GM12878 (cell line): ENCODE data around the gene RAB3IL1. TPM values are rescaled to one million over a fixed set of nuclear protein-coding genes. Genes with fewer than 3 reads are reported as not detected.

Experiments
- ATAC-seq: fragments of 200-7000 bp; cut with Tn5 transposase; 3 replicates; pipeline ENCODE4 v1.9.1; 2020; ENCODE audit warnings: mild to moderate bottlenecking, moderate library complexity
- BruUV-seq: library from RNA; stranded (reverse); fragments of 400-500 nt; replicated peaks from 2 replicates; lab custom pipeline; 2021; lab: Mats Ljungman, UMichigan
- CTCF ChIA-PET: fragments of 300-600 bp; sonication (Branson Sonifier 250); formaldehyde crosslinking; extraction: SDS; loops from one replicate; lab custom pipeline; 2021; ENCODE audit warnings: inconsistent platforms; lab: Yijun Ruan, JAX
- POLR2A ChIA-PET: fragments of 350-600 bp; formaldehyde crosslinking; extraction: SDS; loops from one replicate; lab custom pipeline; 2021; ENCODE audit warnings: inconsistent platforms; lab: Charles Lee
- RAD21 ChIA-PET: fragments of 300-600 bp; sonication (Branson Sonifier 250); formaldehyde crosslinking; loops from one replicate; lab custom pipeline; 2023; ENCODE audit warnings: antibody characterized with exemption; ENCODE audit not compliant: unreplicated experiment; lab: Charles Lee
- SMC1A ChIA-PET: fragments of 300-600 bp; sonication (Branson Sonifier 250); formaldehyde crosslinking; loops from one replicate; lab custom pipeline; 2023; ENCODE audit not compliant: unreplicated experiment, uncharacterized antibody; lab: Charles Lee
- DNase-seq: peaks from one replicate; pipeline ENCODE4 v3.0.0-alpha.2; 2011; ENCODE audit warnings: low read depth, low spot score
- FAIRE-seq: peaks from 3 replicates; lab custom pipeline; 2011; peaks lifted over from hg19 to GRCh38; lab: Jason Lieb, UNC
- H2AFZ ChIP-seq: 2 replicates; pipeline ENCODE4 v1.6.0; 2011; ENCODE audit warnings: low read depth, low read length, control low read depth; ENCODE audit not compliant: control insufficient read depth
- H3K27ac ChIP-seq: 2 replicates; pipeline ENCODE4 v1.5.1; 2011; ENCODE audit warnings: control low read depth; ENCODE audit not compliant: control insufficient read depth, insufficient read depth
- H3K27me3 ChIP-seq, 2 experiments: replicated peaks in 1 of 2; 2 replicates each; pipeline versions ENCODE4 v1.6.0 to v1.6.1; 2011; ENCODE audit warnings: low read length in 1 of 2; ENCODE audit not compliant: control insufficient read depth in 2 of 2, insufficient read depth in 2 of 2
- H3K36me3 ChIP-seq, 2 experiments: 2 replicates each; pipeline ENCODE4 v1.5.1; 2011; ENCODE audit warnings: low read length in 1 of 2; ENCODE audit not compliant: control insufficient read depth in 2 of 2, insufficient read depth in 2 of 2
- H3K4me1 ChIP-seq: 2 replicates; pipeline ENCODE4 v1.6.1; 2011; ENCODE audit warnings: mild to moderate bottlenecking, low read length, moderate library complexity, mixed read lengths; ENCODE audit not compliant: control insufficient read depth, insufficient read depth
- H3K4me2 ChIP-seq: 2 replicates; pipeline ENCODE4 v1.6.0; 2011; ENCODE audit warnings: control low read depth; ENCODE audit not compliant: control insufficient read depth, insufficient read depth
- H3K4me3 ChIP-seq: fragments of 200-600 bp; sonication (generic); 2 replicates; pipeline ENCODE4 v1.5.1; 2016
- H3K79me2 ChIP-seq: 2 replicates; pipeline ENCODE4 v1.6.0; 2011; ENCODE audit warnings: low read length; ENCODE audit not compliant: control insufficient read depth, insufficient read depth
- H3K9ac ChIP-seq: 2 replicates; pipeline ENCODE4 v1.8.0; 2011; ENCODE audit warnings: low read length, control low read depth, mixed read lengths; ENCODE audit not compliant: control insufficient read depth, insufficient read depth
- H3K9me3 ChIP-seq: replicated peaks from 3 replicates; pipeline ENCODE4 v1.5.1; 2011; ENCODE audit warnings: mild to moderate bottlenecking, low read length; ENCODE audit not compliant: control insufficient read depth, insufficient read depth
- H4K20me1 ChIP-seq: 2 replicates; pipeline ENCODE4 v1.6.0; 2011; ENCODE audit not compliant: control insufficient read depth, insufficient read depth
- BCL3 ChIP-seq: IDR thresholded peaks from 2 replicates; pipeline ENCODE4 v1.6.1; 2011; ENCODE audit warnings: borderline replicate concordance, low read depth, mild to moderate bottlenecking, moderate library complexity, low read length; ENCODE audit not compliant: insufficient read depth, poor library complexity, severe bottlenecking
- FOXK2 ChIP-seq: fragments of 450-650 bp; IDR thresholded peaks from 2 replicates; pipeline ENCODE4 v1.6.1; 2017; ENCODE audit warnings: mild to moderate bottlenecking, moderate library complexity
- IKZF2 ChIP-seq, 2 experiments: fragments of 450-650 bp; IDR thresholded peaks; 2 replicates each; pipeline ENCODE4 v1.6.1; 2017; ENCODE audit warnings: mild to moderate bottlenecking in 2 of 2, moderate library complexity in 2 of 2
- SP1 ChIP-seq: IDR thresholded peaks from one replicate; pipeline ENCODE4 v1.6.1; 2011; ENCODE audit warnings: low read depth, low read length
- SPI1 ChIP-seq: IDR thresholded peaks from 2 replicates; pipeline ENCODE4 v1.6.1; 2011; ENCODE audit warnings: low read depth, mild to moderate bottlenecking, low read length, moderate library complexity, borderline replicate concordance; ENCODE audit not compliant: insufficient read depth
- TCF7 ChIP-seq: IDR thresholded peaks from 2 replicates; pipeline ENCODE4 v1.6.1; 2014; ENCODE audit warnings: antibody characterized with exemption, borderline replicate concordance
- ZNF207 ChIP-seq: fragments of 450-650 bp; IDR thresholded peaks from 2 replicates; pipeline ENCODE4 v1.6.1; 2014; ENCODE audit warnings: antibody characterized with exemption, mild to moderate bottlenecking, borderline replicate concordance
- WGBS: methylation state at CpG from one replicate; pipeline ENCODE4 v1.1.6; 2016; ENCODE audit warnings: low lambda C conversion rate; ENCODE audit not compliant: insufficient replicate concordance, insufficient coverage; ENCODE audit errors: missing lambda C conversion rate; 5-methylcytosine and 5-hydroxymethylcytosine counted together
- in situ Hi-C: fragments of 300-500 bp; cut with MboI; formaldehyde crosslinking; loops from 9 replicates; pipeline ENCODE4 v1.14.3; 2018; ENCODE audit warnings: mixed read lengths
- intact Hi-C: fragments of 100-400 bp; cut with micrococcal nuclease; formaldehyde crosslinking; loops from one replicate; pipeline ENCODE4 v1.14.2; 2022; ENCODE audit not compliant: unreplicated experiment
- polyA plus RNA-seq, 11 experiments: library from polyadenylated mRNA; depleted of rRNA in 4 of 11; unstranded in 6 of 11; stranded (reverse) in 5 of 11; fragments of >200 nt; fragmentation: Nextera tagmentation in 4 of 11; fragmentation: Illumina TruSeq in 1 of 11; extraction: Ambion mirVana in 4 of 11; extraction: Trizol in 1 of 11; gene quantifications; 1 replicate in 1 of 11; 2 replicates in 10 of 11; pipeline versions ENCODE4 v1.2.1 to v1.2.3, GENCODE V29; 2011 to 2016; ENCODE audit warnings: inconsistent platforms in 2 of 11, missing spikeins in 2 of 11, low read depth in 1 of 11
- total RNA-seq, 4 experiments: library from RNA; depleted of rRNA in 3 of 4; stranded (reverse); fragments of >200 nt in 3 of 4; fragmentation: Illumina TruSeq in 1 of 4; extraction: Trizol in 1 of 4; gene quantifications; 2 replicates each; pipeline versions ENCODE4 v1.2.1 to v1.2.3, GENCODE V29; 2013 to 2021

RAB3IL1 gene
- total and polyA plus RNA-seq, 10 of the 15 experiments (the other 5 are each of a cell fraction or from before 2014, with no cell fraction given) = 0.04 TPM; not detected in 9

DNA sequence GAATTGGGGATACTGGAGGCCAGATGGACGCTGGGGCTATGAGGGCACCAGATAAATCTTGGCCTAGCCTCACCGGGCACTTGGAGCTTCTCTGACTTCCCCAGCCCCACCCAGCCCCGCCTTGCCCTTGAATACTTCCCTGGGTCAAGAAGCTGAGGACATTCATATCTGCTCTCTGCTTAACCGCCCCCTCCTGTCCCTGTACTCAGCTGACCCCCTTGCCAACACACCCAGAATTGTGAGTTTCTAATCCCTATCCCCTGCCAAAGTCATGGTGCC, 48.0 kb downstream of the RAB3IL1 start:
- POLR2A ChIA-PET = interaction anchor here (0.6 kb wide), 1 partner anchor 19 kb away, joined by 5 read pairs; no protein-coding TSS in a partner anchor
- in situ Hi-C loops = no loop called here
- intact Hi-C loops = no loop called here

More for the DNA sequence above, 48.0 kb downstream of the RAB3IL1 start:
- RAD21 ChIA-PET = interaction anchor here (1.7 to 3.3 kb wide), 4 partner anchors 61 to 213 kb away, joined by 3 to 19 read pairs (median 12); no protein-coding TSS in a partner anchor
- no peak for TF ChIP-seq ZNF207
- TF ChIP-seq FOXK2 = no peak
- no peak for TF ChIP-seq BCL3
- TF ChIP-seq SP1 = no peak
- TF ChIP-seq IKZF2 (IDR thresholded peaks at IDR 0.05) = no peak
- TF ChIP-seq TCF7 = no peak
- no peak for TF ChIP-seq SPI1
- TF ChIP-seq, all 136 proteins: peak for 0
- Histone ChIP-seq H3K4me1 (no peaks in the 10 kb centered on the region), H3K9me3 (no peaks in the 10 kb centered on the region), H3K9ac (no peak overlapping the region), H3K36me3 (peaks cover 0 to 7% of the 10 kb centered on the region in 2 experiments; a peak in 3 of 4 replicates), H4K20me1 (no peaks in the 10 kb centered on the region), H3K4me3 (no peak overlapping the region), H3K27me3 (no peaks in the 10 kb centered on the region; a peak in 1 of 4 replicates), H3K79me2 (no peaks in the 10 kb centered on the region), H3K27ac (no peak overlapping the region), H3K4me2 (no peak overlapping the region), H2AFZ (no peak overlapping the region)
- ATAC-seq (no peak), FAIRE-seq (no peak), DNase-seq (no peak)
- CTCF ChIA-PET = interaction anchor here (0.7 to 5.3 kb wide), 4 partner anchors 29 to 239 kb away, joined by 3 to 49 read pairs (median 26); no protein-coding TSS in a partner anchor
- BruUV-seq = no TSS peak
- SMC1A ChIA-PET = interaction anchor here (0.9 to 1.6 kb wide), 3 partner anchors 29 to 212 kb away, joined by 3 to 9 read pairs (median 9); no protein-coding TSS in a partner anchor
- 45% methylated on average over 4 of the region's 4 CpGs for WGBS
